HG02973 (cell line): ENCODE data around the gene PNLIP.

Experiments used
- ATAC-seq: cut with Tn5 transposase; IDR thresholded peaks from one replicate; pipeline ENCODE4 v1.9.1; 2021; ENCODE audit warnings: moderate library complexity; ENCODE audit not compliant: unreplicated experiment

The PNLIP gene

DNA sequence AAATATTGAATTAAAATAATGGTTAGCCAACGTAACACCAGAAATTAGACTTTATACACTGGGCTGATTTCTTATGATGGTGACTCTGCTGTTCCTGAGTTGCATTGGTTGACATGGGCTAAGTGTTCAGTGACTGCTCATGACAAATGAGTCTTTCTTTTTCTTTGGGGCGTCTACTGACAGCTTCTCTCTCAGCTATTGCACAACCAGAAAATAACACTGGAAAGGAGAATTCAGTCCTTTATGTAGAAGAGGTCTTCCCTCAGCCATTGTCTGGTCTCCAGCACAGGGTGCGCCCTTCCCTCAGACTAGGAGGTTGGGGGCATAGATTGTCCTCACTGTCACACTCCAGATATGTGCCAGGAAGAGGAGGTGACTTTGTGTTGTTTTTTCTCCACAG lies 21.6 kb downstream of the PNLIP start:
- ATAC-seq = no peak

DNA sequence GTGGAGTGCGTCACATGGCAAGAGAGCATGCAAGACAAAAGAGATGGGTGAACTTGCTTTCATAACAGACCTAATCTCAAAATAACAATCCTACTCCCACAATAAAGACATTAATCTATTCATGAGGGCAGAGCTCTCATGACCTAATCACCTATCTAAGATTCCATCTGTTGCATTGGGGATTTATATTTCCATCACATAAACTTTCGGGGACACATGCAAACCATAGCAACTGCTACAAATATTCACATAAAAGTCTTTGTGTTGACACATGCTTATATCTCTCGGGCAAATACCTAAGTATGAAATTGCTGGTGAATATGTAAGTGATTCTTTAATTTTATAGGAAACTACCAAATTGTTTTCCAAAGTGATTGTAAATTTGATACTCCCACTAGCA lies 29.1 kb downstream of the PNLIP start:
- no peak for ATAC-seq

DNA sequence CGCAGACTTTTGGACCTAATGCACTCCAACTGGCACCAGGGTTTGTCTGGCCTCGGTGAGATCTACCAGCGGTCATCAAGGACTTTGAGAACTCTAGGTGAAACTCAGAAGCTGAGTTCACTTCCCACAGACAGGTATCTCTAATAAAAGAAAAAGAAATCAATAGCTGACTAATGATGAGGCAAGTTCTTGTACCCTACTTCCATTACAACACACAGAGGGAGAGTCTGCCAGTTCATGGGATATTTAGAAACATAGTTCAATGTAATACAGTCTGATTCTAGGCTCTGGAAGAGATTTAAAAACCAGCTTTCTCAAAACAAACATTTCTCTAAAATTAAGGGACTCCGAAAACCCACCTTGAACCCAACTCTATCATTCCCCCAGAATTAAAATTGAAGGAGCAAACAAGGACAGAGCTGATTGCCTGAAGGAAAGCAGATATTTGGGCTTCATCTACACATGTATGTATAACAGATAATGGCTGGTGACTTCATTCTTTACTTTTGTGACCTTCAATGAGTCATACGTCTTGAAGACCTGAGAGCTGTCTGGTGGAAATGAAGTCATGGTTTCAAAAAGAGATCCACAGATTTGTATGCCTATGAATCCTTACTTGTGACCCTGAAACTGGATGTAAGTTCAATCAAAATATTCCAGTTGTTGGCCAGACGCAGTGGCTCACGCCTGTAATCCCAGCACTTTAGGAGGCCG lies 42.3 kb downstream of the PNLIP start:
- ATAC-seq = no peak

DNA sequence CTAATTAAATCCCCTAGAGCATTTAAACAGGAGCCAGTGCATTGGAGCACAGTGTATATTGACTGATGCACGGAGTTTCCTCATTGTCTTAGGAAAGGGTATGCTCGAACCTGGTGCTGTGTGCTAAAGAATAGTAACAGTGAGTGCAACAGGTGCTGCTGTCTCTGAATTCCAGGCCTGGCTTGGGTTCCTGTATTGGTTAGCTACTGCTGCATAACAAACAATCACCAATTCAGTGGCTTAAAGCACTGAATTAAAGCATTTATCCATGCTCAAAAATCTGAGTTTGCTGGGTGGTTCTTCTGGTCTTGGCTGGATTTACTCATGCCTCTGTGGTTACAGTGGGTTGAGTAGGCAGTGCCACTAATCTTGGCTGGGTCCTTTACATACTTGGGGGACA lies 43.3 kb downstream of the PNLIP start:
- no peak for ATAC-seq

DNA sequence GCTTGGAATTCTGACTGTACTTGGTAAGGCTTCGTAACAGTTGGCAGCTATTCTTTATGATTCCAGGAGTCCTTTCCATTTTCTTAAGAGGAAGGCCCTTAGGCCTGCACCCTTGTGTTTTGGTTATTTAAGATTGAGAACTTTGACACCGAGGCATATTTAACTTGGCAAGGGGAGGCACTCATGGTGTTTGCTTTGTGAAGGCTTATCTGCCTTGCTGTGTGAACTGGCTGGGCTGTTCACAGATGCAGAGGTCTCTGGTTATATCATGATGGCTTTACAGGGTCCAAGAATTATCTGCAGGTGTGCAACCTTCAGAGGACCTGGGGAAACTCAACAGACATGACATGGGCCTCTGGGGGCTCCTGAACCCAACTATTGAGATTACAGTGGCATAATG lies 44.2 kb downstream of the PNLIP start:
- no peak for ATAC-seq

DNA sequence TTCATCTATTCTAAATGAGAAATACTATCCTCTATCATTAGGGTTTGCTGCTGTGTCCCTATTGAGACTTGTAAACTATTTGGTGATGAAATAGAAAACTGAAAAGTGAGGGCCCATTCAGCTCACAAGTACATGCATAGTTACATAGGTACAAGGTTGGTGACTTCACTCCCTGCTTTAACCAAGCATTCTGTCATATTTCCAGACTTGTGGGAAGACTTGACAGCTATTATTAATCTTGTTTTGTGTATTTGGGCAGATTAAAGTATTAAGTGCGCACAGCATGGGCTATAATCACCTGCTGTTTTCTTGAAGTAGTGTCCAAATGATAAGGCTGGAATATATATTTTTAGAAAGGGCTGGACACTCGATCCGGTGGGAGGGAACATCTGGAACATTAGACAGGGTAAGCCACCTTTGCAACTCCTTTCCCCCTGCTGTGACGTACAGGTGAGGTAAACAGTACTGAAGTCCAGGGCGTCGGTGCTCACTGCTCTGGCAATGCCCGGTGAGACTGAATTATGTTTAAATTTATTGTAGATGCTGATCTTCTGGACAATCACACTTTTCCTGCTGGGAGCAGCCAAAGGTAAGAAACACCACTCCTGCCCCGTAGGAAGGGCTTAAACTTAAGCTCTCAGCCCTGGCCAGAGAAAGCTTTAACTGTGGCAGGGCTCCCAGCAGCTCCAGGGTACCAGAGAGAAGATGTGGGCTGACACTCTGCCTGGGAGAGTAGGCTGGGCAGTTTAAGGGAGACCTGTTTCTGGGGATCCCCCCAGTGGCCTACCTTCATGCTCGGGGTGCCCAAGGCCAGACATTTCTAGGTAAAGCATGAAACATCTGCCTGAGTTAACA lies 45.1 kb downstream of the PNLIP start, which contains the start of gene PNLIPRP1:
PNLIPRP1 (plus strand) TSS at position 370 of the 855 bp plus-strand sequence; CDS start at position 541, 171 bp downstream.
- ATAC-seq = no peak

DNA sequence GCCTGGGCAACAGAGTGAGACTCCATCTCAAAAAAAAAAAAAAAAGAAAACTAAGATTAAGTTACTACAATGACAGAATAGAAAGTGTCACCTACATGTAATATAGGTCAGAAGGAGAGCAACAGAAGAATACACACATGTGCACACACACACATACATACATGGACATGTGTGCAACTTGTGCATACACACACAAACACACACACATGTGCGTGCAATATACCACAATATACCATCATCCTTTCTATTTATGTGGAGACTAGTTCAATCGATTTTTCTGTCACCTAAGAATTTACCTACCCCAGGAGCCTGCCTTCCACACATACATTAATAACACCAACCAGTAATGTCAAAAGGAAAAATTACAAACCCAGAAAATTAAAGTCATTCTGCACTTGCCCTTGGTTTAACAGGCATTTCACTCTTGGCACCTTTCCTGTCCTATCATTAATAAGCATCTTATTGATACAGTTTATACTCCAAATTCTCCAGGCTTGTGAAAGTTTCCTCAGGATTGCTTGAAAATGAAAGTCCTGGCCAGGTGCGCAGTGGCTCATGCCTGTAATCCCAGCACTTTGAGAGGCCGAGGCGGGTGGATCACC lies 47.5 kb downstream of the PNLIP start:
- ATAC-seq = no peak

DNA sequence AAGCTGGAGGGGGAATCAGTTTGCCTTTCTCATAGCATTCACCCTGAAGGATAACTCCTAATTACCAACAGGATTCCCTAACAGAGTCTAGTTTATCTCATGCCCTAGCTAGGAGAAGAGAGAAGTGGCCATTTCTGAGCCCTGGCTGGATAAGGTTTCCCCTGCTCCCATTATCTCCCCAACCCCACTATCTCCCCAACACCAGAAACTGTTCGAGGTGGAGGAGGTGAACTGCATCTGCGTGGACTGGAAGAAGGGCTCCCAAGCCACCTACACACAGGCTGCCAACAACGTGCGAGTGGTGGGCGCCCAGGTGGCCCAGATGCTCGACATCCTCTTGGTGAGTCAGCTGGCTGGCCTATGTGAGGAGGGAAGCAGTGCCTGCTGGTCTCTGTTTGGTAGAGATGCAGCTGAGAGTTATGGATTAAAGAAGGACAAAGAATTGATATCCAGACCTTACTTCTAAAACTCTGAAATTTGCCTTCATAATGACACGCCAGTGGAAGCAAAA lies 48.8 kb downstream of the PNLIP start:
- no peak for ATAC-seq

DNA sequence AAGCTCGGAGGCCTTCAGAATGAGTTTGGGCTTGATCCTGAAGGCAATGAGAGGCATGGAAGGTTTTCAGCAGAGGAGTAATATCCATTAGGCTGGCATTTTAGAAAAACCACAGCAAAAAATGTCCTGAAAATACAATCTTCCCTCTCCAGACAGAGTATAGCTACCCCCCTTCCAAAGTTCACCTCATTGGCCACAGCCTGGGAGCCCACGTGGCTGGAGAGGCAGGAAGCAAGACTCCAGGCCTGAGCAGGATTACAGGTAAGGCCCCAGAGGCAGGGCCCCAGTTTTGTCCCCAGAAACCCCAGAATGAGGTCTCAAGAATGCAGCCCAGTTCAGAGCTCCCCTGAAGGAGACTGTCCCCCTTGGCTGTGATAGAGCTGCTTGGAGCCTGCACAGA lies 50.3 kb downstream of the PNLIP start:
- no peak for ATAC-seq

DNA sequence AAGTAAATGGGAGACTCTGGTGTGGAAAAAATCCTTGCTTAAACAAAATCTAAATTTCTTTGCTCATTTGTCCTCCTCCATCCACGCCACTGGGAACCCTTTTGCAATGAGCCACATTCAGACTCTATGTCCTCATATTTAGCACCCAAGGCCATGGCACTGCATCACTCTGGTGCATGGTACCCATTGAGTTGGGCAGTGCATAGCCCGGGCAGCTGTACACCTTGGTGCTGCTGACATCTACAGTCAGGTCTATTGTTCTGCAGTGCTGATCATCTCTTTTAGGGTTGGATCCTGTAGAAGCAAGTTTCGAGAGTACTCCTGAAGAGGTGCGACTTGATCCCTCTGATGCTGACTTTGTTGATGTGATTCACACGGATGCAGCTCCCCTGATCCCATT lies 51.8 kb downstream of the PNLIP start:
- no peak for ATAC-seq

DNA sequence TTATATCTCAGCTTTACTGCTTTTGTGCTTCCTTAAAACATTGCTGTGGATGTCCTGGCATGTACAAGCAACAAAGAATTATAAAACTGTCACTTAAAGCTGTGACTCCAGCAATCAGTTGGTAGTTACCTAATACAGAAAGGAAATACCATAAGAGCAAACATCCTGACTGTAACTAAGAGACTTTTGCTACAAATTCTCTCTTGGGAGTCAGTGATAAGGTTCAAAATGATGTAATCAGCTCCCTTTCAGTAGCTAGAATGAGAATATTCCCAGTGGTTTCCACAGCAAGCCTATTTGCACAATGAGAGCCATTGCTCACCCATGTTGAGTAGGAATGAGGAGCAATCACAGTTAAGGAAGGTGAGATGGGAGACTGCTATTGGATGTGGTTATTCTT lies 52.6 kb downstream of the PNLIP start:
- no peak for ATAC-seq

DNA sequence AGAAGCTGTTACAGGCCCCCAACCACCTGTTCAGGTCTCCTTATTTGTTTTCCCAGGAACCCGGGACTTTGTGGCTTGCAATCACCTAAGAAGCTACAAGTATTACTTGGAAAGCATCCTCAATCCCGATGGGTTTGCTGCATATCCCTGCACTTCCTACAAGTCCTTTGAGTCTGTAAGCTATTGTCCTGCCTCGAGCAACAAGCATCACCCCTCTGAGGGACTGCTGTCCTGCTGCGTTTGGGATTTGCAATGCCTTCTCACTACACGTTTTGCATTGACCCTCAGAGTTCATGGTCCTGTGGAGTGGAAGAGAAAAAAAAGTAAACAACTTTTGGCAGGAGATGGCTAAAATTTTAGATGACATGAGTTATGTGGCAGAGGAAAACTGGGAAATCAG lies 54.3 kb downstream of the PNLIP start:
- ATAC-seq = no peak

DNA sequence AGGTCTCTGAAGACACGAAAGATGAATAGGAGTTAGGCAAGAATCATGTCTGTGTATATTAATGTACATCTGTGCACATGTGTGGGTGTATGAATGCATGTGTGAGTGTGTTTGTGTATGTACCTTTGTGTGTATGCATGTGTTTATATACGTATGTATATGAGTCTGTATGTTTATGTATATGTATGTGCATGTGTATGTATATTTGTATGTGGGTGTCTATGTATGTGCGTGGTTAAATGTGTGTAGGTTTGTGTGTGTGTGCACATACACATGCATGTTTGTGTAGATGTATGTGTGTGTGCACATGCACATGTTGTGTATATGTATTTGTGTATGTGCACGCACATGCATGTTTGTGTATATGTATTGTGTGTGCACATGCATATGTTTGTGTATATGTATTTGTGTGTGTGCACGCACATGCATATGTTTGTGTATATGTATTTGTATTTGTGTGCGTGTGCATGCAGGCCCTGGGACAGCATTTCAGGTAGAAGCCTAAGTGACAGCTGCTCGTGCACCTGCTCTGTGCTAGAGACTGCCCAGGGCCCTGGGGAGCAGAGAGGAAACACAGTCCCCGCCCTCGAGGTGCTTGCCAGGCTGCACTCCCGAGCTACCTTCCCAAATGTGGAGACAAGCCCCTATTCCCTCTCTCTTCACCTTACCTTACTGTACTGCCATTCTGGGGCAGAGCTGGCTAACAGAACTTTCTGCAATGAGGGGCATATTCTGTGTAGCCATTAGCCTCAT lies 57.1 kb downstream of the PNLIP start:
- ATAC-seq = no peak

DNA sequence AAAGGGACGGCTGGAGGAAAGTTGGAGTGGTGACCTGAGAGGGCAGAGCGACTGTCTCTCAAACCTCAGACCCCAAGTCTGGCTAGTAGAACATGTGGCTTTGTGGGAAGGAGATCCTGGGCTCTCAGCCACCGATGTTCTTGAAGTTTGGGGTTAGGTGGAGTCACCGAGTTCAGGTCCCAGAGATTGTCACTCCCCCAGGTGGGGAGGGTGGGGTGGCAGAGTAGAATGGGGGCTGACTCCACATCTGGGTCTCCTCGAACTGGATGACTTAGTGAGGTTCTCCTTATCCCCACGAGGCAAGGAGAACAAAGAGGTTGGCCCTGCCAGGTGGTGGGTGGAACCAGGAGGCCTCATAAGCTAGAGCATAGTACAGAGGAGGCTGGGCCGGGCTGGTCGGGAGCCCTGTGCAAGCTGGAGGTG lies 60.3 kb downstream of the PNLIP start:
- ATAC-seq = no peak

DNA sequence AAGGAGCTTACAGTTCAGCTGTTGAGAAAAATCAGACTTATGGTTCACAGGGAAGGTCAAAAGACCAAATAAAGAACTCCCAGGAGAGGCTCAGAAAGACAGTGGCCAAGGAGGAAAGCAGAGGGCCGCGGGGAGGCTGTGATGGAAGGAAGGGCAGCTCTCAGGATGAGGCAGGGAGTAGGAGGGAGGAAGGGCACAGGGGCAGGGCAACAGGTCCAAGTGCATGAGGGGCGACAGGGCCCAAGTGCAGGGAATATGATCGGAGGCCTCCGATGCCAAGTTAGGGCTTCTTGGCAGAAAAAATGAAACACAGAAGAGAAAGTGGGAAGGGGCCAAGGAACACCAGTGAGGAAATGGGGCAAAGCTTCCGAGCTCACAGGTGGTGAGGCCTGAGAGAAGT lies 61.6 kb downstream of the PNLIP start:
- no peak for ATAC-seq

DNA sequence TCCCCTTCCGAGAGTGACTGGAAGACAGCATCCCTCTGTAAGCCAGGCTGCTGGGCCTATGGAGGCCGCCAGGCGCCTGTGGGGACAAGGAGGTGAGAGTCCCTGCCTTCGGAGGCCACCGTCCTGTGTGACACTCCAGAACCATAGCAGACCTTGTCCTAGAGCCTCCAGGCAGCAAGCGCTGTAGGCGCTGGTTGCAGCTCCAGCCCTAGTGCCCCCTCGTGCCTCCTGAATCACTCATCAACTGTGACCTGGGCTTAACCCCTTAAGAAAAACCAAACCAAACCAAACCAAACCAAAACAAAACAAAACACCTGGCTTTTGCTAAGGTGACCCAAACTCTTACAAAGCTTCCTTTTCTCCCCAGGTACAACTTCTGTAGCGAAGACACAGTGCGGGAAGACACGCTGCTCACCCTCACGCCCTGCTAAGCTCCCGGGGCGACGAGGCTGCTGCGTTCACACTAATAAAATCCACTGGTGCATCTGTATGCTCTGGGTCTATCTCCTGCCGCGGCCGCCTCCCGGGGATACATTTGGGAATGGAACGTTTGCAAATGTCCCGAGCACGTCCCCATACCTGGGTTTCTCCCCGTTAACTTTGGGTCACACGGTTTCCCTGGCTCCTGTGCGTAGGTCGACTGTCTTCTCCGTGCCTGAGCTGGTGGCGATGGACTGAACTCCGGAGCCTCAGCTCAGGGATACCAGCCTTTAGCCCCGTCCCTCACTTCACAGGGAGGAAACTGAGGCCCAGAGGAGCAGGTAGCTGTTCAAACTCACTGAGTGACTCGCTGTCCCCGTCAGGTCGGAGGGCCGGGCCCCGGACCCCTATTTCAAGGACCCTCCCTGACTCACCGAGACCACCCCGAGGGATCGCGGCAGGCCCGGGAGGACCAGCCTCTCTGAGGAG lies 63.2 kb downstream of the PNLIP start:
- ATAC-seq = no peak

DNA sequence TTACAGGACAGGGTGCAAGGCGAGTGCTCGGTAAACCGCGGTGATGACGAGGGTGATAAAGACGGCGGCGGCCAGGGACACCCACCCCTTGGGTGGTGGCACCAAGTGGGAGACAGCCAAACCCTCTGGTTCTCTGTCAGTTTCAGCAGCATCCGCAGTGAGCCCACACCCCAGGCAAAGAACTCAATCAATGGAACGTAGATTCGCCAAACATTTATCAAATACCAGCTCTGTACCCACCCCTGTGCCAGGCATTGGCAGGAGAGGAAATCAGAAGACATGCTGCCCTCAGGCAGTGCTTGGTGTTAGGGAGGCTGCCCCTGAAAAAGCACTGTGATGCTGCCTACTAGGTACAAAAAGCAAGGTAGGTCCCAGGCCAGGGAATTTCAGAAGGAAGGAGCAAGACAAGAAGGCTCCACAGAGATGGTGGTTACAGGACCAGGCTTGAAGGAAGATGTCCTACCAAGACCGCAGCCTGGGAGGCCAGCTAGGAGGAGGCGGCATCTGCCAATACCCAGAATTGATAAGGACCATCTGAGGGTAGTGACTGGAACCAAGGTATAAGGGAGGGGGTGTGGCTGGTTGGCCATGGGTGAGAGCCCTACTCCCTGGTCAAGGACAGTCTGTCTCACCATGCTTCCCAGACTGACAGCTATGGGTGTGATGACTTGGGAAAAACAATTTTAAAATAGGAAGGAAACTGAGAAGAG lies 64.9 kb downstream of the PNLIP start:
- no peak for ATAC-seq

DNA sequence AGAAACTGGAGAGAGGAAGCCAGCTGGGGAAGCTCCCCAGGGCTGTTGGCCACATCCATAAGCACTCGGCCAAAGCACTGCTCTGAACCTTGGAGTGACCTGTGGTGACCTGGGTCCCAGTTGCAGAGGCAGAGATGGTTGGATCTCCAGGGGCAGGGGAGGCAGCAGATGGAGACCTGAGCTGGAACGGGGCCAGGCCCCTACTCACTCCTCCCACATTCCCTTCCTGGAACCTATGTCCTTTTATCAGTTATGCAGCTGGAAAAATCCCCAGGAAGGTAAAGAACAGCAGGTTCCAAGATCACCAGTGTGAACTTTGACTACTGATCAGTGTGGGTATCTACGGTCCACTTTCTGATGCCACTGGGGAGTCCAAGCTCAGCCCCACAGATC lies 65.4 kb downstream of the PNLIP start:
- ATAC-seq = no peak

DNA sequence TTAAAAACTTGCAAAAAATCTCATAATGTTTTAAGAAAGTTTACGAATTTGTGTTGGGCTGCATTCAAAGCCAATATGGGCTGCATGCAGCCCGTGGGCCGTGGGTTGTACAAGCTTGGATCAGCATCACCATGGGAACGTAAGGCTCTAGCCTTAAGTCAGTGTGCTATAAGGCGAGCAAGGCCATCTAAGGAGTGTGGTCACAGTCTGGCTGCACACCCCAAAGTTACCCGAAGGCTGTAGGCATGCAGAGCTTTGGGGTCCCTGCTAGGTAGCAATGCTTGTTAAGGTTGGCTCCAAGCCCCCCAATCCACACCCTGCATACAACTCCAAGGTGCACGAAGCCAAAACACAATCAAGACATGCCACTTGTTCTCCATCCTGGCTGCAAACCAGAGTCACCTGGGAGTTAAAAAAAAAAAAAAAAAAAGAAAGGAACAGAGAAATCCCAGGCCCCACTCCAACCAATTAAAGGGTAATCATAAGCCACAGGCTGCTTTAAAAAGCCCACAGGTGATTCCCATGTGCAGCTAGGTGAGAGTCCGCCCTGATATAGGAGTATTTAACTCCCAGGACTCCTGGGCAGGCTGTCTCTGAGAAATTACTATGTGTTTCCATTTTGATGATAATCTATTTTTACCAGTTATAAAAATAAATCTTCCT lies 66.5 kb downstream of the PNLIP start:
- no peak for ATAC-seq
